Stimulated activated CD4-positive, alpha-beta T cell treated with anti-CD3 and anti-CD28 coated beads, Interleukin-1b, Interleukin-23, amount 100 ng/mL, for 48 hours (primary cell): ENCODE data around the gene GRID2.

Experiments
- DNase-seq: peaks from one replicate; pipeline ENCODE4 v3.0.0-alpha.2; 2020

GRID2 gene

DNA sequence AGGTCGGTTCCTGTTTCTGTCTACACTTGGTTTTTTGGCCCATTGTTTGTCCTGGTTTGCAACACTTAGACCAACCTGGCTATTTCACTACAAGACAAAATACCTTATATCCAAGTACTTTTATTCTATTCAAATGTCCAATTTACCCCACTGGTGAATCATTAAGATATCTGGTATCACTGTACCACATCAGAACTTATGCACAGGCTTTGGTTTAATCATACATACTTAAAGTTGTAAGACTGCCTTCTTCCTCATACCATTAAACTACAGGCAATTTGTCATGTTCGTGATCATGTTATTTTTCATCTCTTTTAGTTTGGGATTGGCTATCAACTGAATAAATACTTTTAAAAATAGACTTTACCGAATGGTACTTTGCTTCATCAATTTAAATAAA lies 1471.8 kb downstream of the GRID2 start:
- DNase-seq = no peak

DNA sequence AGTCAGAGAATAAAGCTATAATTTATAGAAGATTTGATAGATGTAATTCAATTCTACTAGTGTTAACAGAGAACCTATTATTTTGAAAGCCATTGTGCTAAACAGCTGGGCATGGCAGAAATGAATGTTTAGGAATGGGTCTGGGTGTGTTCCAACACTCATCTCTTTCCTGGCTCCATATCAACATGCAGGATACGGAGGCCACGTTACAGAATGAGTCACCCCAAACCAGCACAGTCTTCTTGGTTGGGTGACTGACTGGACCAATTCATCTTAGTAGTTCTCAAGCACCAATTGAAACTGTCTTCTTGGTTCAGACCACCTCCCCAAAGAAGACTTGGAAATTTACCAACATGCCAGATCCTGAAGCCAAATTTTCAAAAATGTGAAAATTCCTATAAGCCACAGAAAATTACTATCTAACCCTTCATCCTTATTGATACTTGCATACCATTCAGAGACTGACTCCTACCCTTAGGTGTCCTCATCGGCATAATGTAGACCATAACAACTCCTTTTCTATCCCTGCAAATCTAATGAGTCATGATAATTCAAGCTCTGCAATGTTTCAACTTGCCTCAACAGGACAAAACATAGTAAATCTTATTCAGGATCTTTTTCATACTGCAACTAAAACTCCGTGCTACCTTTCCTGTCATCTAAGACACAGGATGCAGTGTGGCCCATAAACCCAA lies 1472.8 kb downstream of the GRID2 start:
- DNase-seq = no peak

DNA sequence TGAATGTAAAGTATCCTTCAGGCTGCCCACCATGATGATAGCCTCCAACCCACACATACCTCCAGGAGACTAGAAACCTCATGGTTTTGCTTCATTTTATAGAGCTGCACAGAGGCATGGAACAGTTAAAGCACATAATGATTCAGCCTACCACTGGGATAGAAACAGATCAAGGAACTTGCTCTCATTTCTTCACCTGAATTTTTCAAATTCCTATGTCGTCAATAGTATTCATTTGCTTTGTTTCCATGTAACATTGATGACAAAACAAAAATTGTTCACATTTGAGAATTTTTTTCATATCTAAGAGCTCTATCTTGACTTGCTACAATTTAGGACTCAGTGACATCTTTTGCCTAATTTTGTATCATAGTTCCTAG lies 1473.3 kb downstream of the GRID2 start:
- DNase-seq = no peak

DNA sequence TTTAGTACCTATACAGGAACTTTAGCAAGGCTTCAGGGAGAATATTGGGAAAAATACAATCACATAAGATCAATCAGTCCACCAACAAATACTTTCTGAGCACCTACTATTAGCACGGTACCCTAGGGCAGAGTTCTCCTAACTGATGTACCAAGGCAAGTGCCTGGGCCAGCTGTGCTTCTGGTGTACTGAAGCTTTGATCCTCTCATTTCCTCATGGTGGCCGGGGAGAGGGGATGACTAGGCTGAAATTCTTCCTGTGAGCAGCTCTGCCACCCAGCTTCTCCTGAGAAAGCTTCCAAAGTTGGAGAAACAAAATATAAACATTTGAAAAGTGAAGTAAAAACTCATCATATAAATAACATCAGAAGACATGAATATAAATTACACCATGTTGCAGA lies 1475.5 kb downstream of the GRID2 start:
- DNase-seq = no peak

DNA sequence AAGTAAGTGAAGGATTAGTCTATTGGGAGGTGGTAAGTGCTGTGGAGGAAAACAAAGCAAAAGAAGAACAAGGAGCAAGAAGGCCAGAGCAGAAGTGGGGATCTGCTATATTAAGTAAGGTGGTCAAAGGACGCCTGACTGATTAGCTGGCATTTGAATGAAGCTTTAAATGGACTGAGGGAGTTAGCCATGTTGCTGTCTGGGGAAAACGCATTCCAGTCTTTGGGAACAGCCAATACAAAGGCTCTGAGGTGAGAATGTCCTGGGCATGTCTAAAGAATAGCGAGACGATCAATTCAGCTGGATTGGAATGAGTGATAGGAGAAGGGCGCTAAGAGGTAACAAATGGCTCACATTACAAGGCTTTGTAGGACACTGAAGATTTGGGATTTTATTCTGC lies 1476.3 kb downstream of the GRID2 start:
- DNase-seq = no peak

DNA sequence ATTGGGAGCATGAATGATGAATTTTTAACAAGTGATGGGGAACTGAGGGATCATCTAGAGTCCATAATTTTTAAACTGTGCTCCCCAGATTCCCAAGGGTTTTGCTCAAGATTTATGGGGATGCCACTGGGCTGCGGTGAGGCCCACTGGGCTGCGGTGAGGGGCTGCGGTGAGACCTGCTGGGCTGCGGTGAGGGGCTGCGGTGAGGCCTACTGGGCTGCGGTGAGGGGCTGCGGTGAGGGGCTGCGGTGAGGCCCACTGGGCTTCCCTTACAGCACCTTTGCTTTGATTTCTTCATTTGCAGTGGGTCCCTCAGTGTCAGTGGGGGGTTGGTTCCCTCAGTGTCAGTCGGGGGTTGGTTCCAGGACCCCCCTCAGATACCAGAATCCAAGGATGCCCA lies 1477.4 kb downstream of the GRID2 start:
- DNase-seq = no peak

DNA sequence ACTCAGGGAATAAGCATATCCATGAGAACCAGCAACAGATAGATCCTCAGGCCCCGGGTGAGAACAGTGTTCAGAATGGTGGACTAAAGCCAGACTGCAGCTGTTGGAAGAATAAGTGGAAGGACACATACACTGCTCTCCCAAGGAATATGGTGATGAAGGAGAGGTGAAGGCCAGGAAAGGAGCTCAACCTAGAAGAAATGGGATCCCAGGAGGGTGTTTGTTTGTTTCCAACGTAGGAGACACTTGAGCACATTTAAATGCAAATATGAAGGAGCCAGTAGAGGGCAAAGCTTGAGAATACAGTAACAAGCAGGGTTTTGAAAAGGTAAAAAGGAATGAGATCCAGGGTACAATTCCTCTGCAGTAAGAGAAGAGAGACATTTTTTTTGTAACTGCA lies 1482.4 kb downstream of the GRID2 start:
- no peak for DNase-seq

DNA sequence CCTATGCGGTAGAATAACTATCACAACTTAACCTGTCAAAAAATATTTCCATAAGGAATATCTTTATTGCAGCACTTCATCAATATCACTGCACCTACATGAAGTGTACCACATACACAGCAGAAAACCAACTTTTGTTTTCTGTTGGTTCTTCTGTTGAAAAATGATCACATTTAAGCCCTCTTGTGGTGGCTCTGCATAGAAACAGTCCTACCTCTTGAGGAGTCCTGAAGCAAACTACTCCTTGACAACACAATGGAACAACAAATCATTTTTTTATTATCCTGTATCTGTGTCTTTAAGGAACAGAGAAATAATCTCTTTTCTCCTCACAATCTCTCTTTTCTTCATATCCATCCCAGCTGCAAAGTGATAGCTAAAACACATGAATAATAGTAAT lies 1484.9 kb downstream of the GRID2 start:
- no peak for DNase-seq

DNA sequence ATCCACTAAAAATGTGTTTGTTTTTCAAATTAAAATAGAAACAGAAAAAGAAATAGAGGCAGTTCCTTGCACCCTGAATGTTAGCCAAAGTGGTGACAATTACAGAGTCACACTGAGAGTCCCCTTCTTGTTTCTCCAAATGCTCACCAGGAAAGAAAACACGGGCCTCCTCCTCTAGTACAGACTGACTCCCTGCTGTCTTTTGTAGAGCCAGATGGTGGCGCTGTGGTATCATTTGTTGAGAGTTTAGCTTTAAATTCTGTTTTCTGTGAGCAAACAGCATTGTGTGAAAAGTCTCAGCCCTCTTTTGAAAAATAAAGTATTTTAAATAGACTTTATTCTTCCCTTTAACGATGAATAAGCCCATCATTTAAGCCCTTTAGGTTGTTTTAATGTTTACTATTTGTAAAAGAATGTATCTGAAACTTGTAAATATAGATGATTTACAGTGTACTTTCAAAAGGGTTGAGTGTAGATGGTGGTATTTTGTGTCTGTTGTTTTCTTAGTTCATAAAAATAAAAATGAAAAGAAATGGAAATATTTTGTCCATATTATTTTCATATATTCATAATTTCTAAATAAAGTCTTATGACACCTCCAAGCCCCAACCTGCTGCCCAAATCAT lies 1487.9 kb downstream of the GRID2 start:
- DNase-seq = peak; percentile 14

DNA sequence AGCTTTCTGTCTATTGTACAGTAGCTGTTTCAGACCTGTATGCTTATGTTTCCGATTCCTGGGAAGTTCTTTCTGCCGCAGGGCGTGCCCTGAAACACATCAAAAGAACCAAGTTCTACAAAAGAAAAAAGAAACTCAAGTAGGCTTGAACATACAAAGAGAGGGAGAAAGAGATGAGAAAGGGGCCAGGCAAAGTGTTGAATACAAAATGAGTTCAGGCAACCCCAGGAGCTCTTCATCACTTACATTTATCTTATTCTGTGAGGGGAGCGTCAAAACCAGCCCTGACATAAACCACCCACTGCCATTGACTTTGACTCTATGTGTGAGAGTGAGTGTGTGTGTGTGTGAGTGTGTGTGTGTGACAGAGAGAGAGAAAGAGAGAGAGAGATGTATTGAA lies 1498.3 kb downstream of the GRID2 start:
- no peak for DNase-seq

DNA sequence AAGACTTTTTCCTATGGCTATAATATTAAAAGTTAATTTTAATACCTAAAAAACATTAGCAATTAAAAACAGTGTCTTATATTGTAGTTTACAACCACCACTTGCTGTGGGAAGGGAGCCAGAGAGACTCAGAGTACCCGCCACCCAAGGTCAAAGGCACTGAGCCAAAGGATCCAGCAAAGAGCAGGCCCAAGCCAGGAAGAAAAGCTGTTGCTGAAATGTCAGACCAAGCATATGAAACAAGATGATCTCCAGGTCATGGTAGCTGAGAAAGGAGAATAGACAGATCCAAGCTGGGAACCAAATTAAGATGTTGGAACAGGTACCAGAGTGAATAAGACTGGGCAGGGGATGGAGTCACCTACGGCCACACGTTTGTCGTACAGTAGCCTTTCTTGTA lies 1506.0 kb downstream of the GRID2 start:
- no peak for DNase-seq

DNA sequence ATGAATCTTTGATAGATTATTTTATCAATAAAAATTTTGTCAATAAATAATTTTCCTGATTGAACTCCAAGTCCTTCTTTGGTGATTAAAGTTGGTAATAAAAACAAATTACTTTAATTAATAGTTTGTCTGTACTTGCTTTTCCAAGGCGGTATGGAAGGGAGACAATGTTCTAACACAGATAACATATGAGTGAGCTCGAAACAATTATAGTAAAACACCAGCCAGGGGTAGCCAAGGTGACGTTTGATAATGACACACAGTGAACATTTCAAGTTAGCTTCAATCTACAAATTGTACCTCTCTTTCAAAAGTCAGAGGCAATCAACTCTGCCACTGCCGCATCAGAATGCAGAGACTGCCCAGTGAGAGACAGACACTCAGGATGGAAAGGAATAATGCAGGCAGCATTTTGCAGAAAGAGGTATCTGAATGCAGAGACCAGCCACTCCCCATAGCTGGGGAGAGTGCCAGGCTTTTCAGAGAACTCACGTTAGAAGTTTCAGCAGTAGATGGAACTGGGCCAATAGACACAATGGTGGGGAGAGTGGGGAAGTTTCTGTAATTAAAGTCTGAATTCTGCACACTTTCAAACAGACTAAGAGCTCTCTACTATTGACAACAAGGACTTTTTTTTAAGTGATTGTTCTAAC lies 1506.7 kb downstream of the GRID2 start:
- no peak for DNase-seq

DNA sequence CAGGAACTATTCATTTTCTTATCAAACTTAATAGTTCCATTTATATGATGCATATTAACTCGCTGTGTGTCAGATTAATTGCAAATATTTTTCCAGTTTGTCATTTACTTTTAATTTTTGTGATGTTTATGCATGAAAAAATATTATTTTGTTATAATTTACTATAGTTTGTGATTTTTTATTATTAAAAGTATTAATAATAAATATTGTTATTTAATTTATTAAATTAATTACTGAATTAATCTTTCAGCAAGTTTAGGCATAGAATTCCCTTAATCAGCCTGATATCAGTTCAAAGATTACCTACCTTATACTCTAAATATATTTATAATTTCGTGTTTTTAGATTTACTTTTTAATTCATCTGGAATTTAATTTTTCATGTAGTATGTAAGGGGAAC lies 1509.3 kb downstream of the GRID2 start:
- DNase-seq = no peak

DNA sequence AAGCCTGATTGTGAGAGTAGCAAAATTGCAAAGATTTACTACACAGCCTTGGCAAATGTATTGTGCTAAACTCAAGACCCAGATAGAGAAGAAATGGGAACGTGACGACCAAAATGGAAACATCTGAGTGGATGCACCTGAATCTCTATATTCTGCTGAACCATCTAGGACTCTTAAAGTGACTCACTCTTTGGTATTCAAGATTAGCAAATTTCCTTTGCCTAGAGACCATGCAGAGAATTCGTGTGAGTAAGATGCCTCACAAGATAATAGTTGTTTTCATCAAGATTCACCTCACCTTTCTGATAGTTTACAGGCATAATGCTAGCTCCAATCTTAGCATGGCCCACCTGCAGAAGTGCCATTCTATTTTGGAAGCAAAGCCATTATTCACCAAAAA lies 1510.4 kb downstream of the GRID2 start:
- no peak for DNase-seq

DNA sequence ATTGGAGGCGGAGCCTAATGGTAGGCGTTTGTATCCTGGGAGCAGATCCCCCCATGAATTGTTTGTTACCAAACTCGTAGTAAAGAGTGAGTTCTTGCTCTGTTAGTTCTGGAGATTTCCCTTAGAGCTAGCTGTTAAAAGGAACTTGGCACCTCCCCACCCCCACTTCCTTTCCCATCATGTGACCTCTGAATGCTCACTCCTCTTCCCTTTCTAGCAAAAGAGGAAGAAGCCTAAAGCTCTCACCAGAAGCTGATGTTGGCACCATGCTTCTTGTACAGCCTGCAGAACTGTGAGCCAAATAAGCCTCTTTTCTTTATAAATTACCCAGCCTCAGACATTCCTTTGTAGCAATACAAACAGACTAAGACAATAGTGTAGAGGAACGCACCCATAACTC lies 1511.0 kb downstream of the GRID2 start:
- DNase-seq = no peak
